ENCODE measurements around the gene CFD. TPM values are rescaled to one million over a fixed set of nuclear protein-coding genes. Genes with fewer than 3 reads are reported as not detected.

The CFD gene
- total RNA-seq, 2 donors from 2014 or later = 134 to 825 TPM

DNA sequence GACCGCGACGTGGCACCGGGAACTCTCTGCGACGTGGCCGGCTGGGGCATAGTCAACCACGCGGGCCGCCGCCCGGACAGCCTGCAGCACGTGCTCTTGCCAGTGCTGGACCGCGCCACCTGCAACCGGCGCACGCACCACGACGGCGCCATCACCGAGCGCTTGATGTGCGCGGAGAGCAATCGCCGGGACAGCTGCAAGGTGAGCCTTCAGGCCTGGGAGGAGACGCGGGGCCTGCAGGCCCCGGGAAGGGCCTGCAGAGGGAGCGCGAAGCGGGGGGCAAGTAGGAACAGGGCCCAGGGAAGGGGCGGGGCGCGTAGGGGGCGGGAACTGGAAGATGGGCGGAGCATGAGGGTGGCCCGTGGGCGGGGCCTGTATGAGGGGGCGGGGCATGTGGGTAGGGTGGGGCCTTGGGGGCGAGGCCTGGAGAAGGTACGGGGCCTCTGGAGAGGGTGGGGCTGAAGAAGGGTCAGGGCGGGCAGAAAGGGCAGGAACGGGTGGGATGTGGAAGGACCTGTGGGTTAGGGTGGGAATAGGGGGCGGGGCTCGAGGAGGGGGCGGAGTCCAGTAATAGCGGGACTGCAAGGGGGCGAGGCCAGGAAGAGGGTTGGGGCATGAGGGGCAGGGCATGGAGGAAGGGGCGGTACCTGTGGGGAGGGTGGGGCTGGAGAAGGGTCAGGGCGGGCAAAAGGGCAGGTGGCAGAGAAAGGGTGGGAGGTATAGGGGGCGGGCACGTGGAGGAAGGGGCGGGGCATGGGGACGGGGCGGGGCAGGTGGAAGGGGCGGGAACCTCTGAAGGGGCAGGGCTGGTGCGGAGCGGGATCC, 2.5 kb downstream of the CFD start:
- intact Hi-C loops (cut with DNase I) = loop anchor here (5.0 kb wide), 1 partner anchor 55 kb away; the partner anchor contains the start of gene KISS1R
- ATAC-seq = peak; percentile 25
- H3K27me3 ChIP-seq = no peaks in the 10 kb centered on the region

DNA sequence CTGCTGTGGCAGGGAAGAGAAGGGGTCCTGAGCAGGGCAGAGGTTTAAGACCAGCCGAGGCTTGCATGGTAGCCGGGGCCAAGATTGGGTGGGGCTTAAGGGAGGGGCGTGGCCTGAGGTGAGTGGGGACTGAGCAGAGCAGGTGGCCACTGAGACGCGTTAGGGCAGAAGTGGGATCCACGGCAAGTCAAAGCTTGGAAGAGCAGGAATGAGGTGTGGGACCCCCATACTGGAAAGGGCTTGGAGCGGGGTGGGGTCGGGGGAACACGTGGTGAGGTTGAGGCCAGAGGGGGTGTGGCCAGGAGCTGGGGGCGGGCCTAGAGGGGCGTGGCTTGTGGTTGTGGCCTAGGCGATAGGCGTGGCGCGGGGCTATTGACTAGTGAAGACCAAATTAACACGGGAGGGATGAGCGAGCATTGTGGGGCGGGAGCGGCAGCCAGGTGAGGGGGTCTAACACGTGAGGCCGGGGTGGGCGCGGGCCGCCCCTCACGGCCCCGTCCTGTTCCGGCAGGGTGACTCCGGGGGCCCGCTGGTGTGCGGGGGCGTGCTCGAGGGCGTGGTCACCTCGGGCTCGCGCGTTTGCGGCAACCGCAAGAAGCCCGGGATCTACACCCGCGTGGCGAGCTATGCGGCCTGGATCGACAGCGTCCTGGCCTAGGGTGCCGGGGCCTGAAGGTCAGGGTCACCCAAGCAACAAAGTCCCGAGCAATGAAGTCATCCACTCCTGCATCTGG, 3.3 kb downstream of the CFD start:
- intact Hi-C loops (cut with DNase I) = loop anchor here (5.0 kb wide), 1 partner anchor 55 kb away; the partner anchor contains the start of gene KISS1R
- peak; percentile 31 for ATAC-seq
- peak; percentile 62 to 73 (median 68) for DNase-seq
- Histone ChIP-seq H3K27me3 (no peaks in the 10 kb centered on the region), H3K4me3 (no peak overlapping the region), H3K4me1 (peaks cover 27% of the 10 kb centered on the region), H3K36me3 (replicated peaks in 1 of 2; ENCODE audit: insufficient read depth in 1 of 2, low read depth in 2 of 2) (no peaks in the 10 kb centered on the region), H3K9me3 (no peaks in the 10 kb centered on the region), H3K27ac (no peak overlapping the region)
- WGBS, 2 donors = 11 to 21% methylated on average over 46 to 48 of the region's 48 CpGs
- no peak for TF ChIP-seq POLR2A (IDR thresholded peaks at IDR 0.05)
- TF ChIP-seq, protein P1, sequence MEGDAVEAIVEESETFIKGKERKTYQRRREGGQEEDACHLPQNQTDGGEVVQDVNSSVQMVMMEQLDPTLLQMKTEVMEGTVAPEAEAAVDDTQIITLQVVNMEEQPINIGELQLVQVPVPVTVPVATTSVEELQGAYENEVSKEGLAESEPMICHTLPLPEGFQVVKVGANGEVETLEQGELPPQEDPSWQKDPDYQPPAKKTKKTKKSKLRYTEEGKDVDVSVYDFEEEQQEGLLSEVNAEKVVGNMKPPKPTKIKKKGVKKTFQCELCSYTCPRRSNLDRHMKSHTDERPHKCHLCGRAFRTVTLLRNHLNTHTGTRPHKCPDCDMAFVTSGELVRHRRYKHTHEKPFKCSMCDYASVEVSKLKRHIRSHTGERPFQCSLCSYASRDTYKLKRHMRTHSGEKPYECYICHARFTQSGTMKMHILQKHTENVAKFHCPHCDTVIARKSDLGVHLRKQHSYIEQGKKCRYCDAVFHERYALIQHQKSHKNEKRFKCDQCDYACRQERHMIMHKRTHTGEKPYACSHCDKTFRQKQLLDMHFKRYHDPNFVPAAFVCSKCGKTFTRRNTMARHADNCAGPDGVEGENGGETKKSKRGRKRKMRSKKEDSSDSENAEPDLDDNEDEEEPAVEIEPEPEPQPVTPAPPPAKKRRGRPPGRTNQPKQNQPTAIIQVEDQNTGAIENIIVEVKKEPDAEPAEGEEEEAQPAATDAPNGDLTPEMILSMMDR (IDR thresholded peaks at IDR 0.05) = no peak

More for the DNA sequence above, 2.5 kb downstream of the CFD start:
- TF ChIP-seq POLR2A (IDR thresholded peaks at IDR 0.05) = no peak
- TF ChIP-seq, protein P1 (IDR thresholded peaks at IDR 0.05) = no peak
- Histone ChIP-seq H3K9me3 (no peaks in the 10 kb centered on the region), H3K4me1 (peaks cover 27% of the 10 kb centered on the region), H3K36me3 (replicated peaks in 1 of 2; ENCODE audit: insufficient read depth in 1 of 2, low read depth in 2 of 2) (no peaks in the 10 kb centered on the region), H3K4me3 (no peak overlapping the region), H3K27ac (no peak overlapping the region)
- 5 to 21% methylated on average over 25 to 51 of the region's 60 CpGs for WGBS, 2 donors
- DNase-seq = peak in 3 of 4 donors; percentile 51 to 55 (median 51)

DNA sequence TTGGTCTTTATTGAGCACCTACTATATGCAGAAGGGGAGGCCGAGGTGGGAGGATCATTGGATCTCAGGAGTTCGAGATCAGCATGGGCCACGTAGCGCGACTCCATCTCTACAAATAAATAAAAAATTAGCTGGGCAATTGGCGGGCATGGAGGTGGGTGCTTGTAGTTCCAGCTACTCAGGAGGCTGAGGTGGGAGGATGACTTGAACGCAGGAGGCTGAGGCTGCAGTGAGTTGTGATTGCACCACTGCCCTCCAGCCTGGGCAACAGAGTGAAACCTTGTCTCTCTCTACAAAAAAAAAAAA, 3.8 kb downstream of the CFD start:
- 72 to 86% methylated on average over 7 of the region's 7 CpGs for whole genome bisulfite sequencing, 2 donors
- no peak for TF ChIP-seq POLR2A (IDR thresholded peaks at IDR 0.05)
- TF ChIP-seq, protein P1 (IDR thresholded peaks at IDR 0.05) = no peak
- peaks cover 0 to 2% of the 10 kb centered on the region in 2 donors for H3K36me3 ChIP-seq (replicated peaks in 1 of 2; ENCODE audit: insufficient read depth in 1 of 2, low read depth in 2 of 2)
- H3K9me3 ChIP-seq = no peaks in the 10 kb centered on the region
- H3K4me1 ChIP-seq = peaks cover 27% of the 10 kb centered on the region
- DNase-seq (no peak), ATAC-seq (no peak)
- intact Hi-C loops (cut with DNase I) = loop anchor here (5.0 kb wide), 1 partner anchor 54 kb away; the partner anchor contains the start of gene KISS1R
- H3K27me3 ChIP-seq = no peaks in the 10 kb centered on the region
- H3K4me3 ChIP-seq = no peak overlapping the region
- H3K27ac ChIP-seq = peak overlapping the region in 1 of 4 donors; percentile 64

DNA sequence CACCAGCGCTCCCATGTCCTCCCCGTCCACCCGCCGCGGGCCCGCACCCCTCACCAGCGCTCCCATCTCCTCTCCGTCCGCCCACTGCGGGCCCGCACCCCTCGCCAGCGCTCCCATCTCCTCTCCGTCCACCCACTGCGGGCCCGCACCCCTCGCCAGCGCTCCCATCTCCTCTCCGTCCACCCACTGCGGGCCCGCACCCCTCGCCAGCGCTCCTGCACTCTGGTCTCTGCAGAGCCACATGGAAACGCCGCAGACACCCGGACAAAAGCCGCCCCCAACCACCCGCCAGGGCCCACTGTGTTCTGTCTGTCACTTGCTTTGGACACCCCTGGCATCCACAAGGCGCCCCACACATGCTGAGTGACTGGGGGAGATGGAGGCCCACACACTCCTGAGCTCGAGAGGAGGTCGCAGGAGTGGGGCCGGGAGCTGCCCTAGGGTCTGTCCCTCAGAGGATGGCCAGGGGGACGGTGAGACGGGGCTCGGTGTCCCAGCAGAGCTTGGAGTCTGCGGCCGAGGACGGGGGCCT, 7.4 kb downstream of the CFD start:
- ATAC-seq = no peak

More for the DNA sequence above, 7.4 kb downstream of the CFD start:
- Histone ChIP-seq H3K27me3 (no peaks in the 10 kb centered on the region), H3K4me3 (no peak overlapping the region), H3K27ac (no peak overlapping the region), H3K36me3 (replicated peaks in 1 of 2; ENCODE audit: insufficient read depth in 1 of 2, low read depth in 2 of 2) (peaks cover 2 to 8% of the 10 kb centered on the region in 2 donors), H3K9me3 (no peaks in the 10 kb centered on the region), H3K4me1 (peaks cover 19% of the 10 kb centered on the region)
- TF ChIP-seq POLR2A (IDR thresholded peaks at IDR 0.05) = no peak
- TF ChIP-seq, protein P1 (IDR thresholded peaks at IDR 0.05) = no peak
- intact Hi-C loops (cut with DNase I) = no loop called here
- no peak for DNase-seq
- WGBS, 2 donors = 86 to 94% methylated on average over 31 to 34 of the region's 38 CpGs

All from body of pancreas (tissue), 4 donors.